ENCODE measurements around the gene ZFP91.

GRCh38 chr11:58577555-58578135, 1.2 kb upstream of the ZFP91 start:
- TF ChIP-seq POLR2A (IDR thresholded peaks at IDR 0.05; ENCODE audit: low read depth, low read length) (peak; percentile 61), EZH2 (IDR thresholded peaks at IDR 0.05; ENCODE audit: borderline replicate concordance, low read depth, low read length, severe bottlenecking) (no peak), GATA2 (IDR thresholded peaks at IDR 0.05; ENCODE audit: insufficient read depth, insufficient read length, low read depth, low read length) (peak; percentile 84), POLR2AphosphoS5 (IDR thresholded peaks at IDR 0.05; ENCODE audit: insufficient read depth, low read depth, low read length) (peak; percentile 93), FOS (IDR thresholded peaks at IDR 0.05; ENCODE audit: borderline replicate concordance, insufficient read depth, low read length) (peak; percentile 66), JUN (IDR thresholded peaks at IDR 0.05; ENCODE audit: borderline replicate concordance, insufficient read depth, insufficient read length, low read depth) (peak; percentile 36), MYC (IDR thresholded peaks at IDR 0.05; ENCODE audit: low read depth, low read length) (no peak)
- TF ChIP-seq, protein P1, sequence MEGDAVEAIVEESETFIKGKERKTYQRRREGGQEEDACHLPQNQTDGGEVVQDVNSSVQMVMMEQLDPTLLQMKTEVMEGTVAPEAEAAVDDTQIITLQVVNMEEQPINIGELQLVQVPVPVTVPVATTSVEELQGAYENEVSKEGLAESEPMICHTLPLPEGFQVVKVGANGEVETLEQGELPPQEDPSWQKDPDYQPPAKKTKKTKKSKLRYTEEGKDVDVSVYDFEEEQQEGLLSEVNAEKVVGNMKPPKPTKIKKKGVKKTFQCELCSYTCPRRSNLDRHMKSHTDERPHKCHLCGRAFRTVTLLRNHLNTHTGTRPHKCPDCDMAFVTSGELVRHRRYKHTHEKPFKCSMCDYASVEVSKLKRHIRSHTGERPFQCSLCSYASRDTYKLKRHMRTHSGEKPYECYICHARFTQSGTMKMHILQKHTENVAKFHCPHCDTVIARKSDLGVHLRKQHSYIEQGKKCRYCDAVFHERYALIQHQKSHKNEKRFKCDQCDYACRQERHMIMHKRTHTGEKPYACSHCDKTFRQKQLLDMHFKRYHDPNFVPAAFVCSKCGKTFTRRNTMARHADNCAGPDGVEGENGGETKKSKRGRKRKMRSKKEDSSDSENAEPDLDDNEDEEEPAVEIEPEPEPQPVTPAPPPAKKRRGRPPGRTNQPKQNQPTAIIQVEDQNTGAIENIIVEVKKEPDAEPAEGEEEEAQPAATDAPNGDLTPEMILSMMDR (IDR thresholded peaks at IDR 0.05; ENCODE audit: extremely low read depth in 1 of 2, insufficient read depth in 1 of 2, low read depth in 1 of 2, low read length in 2 of 2): no peak
- TF ChIP-seq, protein P2, sequence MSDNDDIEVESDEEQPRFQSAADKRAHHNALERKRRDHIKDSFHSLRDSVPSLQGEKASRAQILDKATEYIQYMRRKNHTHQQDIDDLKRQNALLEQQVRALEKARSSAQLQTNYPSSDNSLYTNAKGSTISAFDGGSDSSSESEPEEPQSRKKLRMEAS (IDR thresholded peaks at IDR 0.05; ENCODE audit: insufficient read depth, insufficient read length): no peak

All from endothelial cell of umbilical vein (primary cell).